HL-60/S4 treated with retinoic acid at 250 ng/mL for 4 days and 3 days (cell line): ENCODE data around the gene TINAG.
"Not testable (repeated sequence)": the region's sequence is repeated elsewhere in the genome, so short reads cannot be mapped to it uniquely, and the experiment has no call there.

Experiments used
- in situ Hi-C: fragments of 300-500 bp; cut with MboI; formaldehyde crosslinking; loops from 2 replicates; pipeline ENCODE4 v1.7.0; 2022; ENCODE audit warnings: low sequenced_read_pairs

TINAG gene

GRCh38 chr6:54307439-54307910 is 766 bp upstream of the TINAG start:
- in situ Hi-C loops: no loop called here

GRCh38 chr6:54308986-54309315 is 710 bp downstream of the TINAG start:
- in situ Hi-C loops: no loop called here

GRCh38 chr6:54310377-54311152 is 2.3 kb downstream of the TINAG start:
- in situ Hi-C loops: no loop called here

- in situ Hi-C loops: no loop called here
Measured at GRCh38 chr6:54315656-54316055, 7.4 kb downstream of the TINAG start.

GRCh38 chr6:54320871-54321270 is 12.6 kb downstream of the TINAG start:
- in situ Hi-C loops: no loop called here

GRCh38 chr6:54327631-54328030 is 19.4 kb downstream of the TINAG start:
- in situ Hi-C loops: no loop called here

- in situ Hi-C loops: not testable (repeated sequence)
Measured at GRCh38 chr6:54331571-54331970, 23.3 kb downstream of the TINAG start.

- in situ Hi-C loops: no loop called here
Measured at GRCh38 chr6:54335871-54336270, 27.6 kb downstream of the TINAG start.

GRCh38 chr6:54353975-54354374 is 45.7 kb downstream of the TINAG start:
- in situ Hi-C loops: no loop called here

- in situ Hi-C loops: no loop called here
Measured at GRCh38 chr6:54354608-54355007, 46.4 kb downstream of the TINAG start.

- in situ Hi-C loops: no loop called here
Measured at GRCh38 chr6:54357141-54357540, 48.9 kb downstream of the TINAG start.

- in situ Hi-C loops: no loop called here
Measured at GRCh38 chr6:54361188-54361587, 52.9 kb downstream of the TINAG start.

GRCh38 chr6:54361734-54362133 is 53.5 kb downstream of the TINAG start:
- in situ Hi-C loops: no loop called here

GRCh38 chr6:54366667-54367327 is 58.6 kb downstream of the TINAG start:
- in situ Hi-C loops: no loop called here

- in situ Hi-C loops: no loop called here
Measured at GRCh38 chr6:54377776-54378175, 69.5 kb downstream of the TINAG start.

GRCh38 chr6:54386295-54386694 is 78.1 kb downstream of the TINAG start:
- in situ Hi-C loops: no loop called here

- in situ Hi-C loops: no loop called here
Measured at GRCh38 chr6:54390362-54390761, 82.1 kb downstream of the TINAG start.

GRCh38 chr6:54391577-54391976 is 83.3 kb downstream of the TINAG start:
- in situ Hi-C loops: no loop called here

GRCh38 chr6:54403096-54403495 is 94.9 kb downstream of the TINAG start:
- in situ Hi-C loops: no loop called here

- in situ Hi-C loops: no loop called here
Measured at GRCh38 chr6:54404791-54405190, 96.5 kb downstream of the TINAG start.

- in situ Hi-C loops: no loop called here
Measured at GRCh38 chr6:54411767-54412166, 103.5 kb downstream of the TINAG start.

- in situ Hi-C loops: no loop called here
Measured at GRCh38 chr6:54415517-54415916, 107.3 kb downstream of the TINAG start.
